Adipocyte (in vitro differentiated cells): ENCODE results near the gene SOX6.

Source experiments
- DNase-seq: peaks from one replicate; pipeline ENCODE4 v3.0.0-alpha.2; 2015; ENCODE audit warnings: low read depth
- H3K27me3 ChIP-seq: replicated peaks from 2 replicates; pipeline ENCODE4 v1.7.0; 2013; ENCODE audit warnings: mild to moderate bottlenecking, low read length, moderate library complexity; ENCODE audit not compliant: control insufficient read depth, insufficient read depth
- H3K36me3 ChIP-seq: 2 replicates; pipeline ENCODE4 v1.7.0; 2013; ENCODE audit warnings: low read length, mild to moderate bottlenecking, moderate library complexity; ENCODE audit not compliant: control insufficient read depth, insufficient read depth, severe bottlenecking
- H3K4me1 ChIP-seq: 2 replicates; pipeline ENCODE4 v1.7.0; 2013; ENCODE audit warnings: mild to moderate bottlenecking, low read length, moderate library complexity; ENCODE audit not compliant: control insufficient read depth, insufficient read depth
- H3K4me3 ChIP-seq: 2 replicates; pipeline ENCODE4 v1.7.0; 2013; ENCODE audit warnings: mild to moderate bottlenecking, low read length, moderate library complexity
- H3K9ac ChIP-seq: 2 replicates; pipeline ENCODE4 v1.7.0; 2013; ENCODE audit warnings: mild to moderate bottlenecking, low read length, moderate library complexity
- H3K9me3 ChIP-seq: 2 replicates; pipeline ENCODE4 v1.7.0; 2013; ENCODE audit warnings: mild to moderate bottlenecking, low read length, moderate library complexity; ENCODE audit not compliant: control insufficient read depth

The SOX6 gene

DNA sequence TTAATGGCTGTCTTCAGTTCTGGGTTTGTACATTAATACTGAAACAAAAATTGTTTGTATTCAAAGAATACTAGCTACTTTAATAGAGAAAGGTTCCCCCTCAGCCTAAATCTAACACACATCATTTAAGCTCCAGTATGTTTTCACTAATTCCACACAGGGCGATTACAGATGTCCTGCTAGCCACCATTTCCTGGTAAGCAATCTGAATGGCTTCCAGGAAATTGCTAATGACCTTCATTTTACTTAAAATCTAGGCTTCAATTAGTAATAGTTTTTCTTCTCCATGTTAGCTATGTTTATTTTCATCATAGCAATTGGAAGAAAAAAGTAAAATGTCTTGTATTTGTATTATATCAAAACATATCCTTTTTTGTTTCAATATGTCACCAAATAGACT, 132.8 kb downstream of the SOX6 start:
- H3K4me1 ChIP-seq = no peaks in the 10 kb centered on the region
- no peaks in the 10 kb centered on the region for H3K36me3 ChIP-seq
- H3K9me3 ChIP-seq = no peaks in the 10 kb centered on the region
- DNase-seq = no peak
- H3K4me3 ChIP-seq = no peak overlapping the region
- H3K9ac ChIP-seq = no peak overlapping the region
- no peaks in the 10 kb centered on the region for H3K27me3 ChIP-seq

DNA sequence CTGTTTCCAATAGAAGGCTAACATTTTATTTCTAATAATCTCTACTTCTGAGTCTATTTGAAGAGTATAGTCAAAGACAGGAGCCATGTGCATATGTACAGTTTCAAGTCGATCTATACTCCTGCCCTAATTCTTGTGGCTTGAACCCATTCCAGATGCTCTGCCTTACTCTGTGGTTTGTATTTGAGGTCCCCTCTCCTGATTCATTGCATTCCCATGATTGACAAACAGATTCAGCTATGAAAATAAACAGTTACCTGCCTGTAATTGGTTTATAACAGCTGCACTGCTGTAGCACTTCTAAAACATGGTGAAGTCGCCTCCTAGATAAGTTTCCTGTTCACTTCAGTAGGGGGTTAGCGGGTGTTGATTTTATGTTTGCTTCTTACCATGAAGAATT, 138.7 kb downstream of the SOX6 start:
- no peak for DNase-seq
- H3K4me1 ChIP-seq = no peaks in the 10 kb centered on the region
- H3K27me3 ChIP-seq = no peaks in the 10 kb centered on the region
- H3K9me3 ChIP-seq = no peaks in the 10 kb centered on the region
- no peak overlapping the region for H3K4me3 ChIP-seq
- no peaks in the 10 kb centered on the region for H3K36me3 ChIP-seq
- H3K9ac ChIP-seq = no peak overlapping the region

DNA sequence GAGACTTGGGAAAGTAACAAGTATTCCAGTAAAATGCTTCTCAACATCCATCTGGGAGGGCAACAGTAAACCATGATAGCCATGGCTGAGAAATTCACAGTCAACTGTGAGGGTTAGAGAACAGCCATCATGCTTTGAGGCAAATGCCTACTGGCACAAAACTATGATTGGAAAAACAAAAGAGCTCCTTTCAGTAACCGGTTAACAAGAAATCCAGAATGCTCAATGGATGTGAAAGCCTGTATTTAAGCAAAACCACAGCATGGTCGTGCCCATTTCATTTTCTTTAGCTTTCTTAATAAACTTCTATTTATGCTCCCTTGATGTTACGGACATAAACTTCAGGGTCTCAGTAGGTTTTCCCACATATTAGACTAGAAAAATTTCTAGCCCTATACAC, 139.5 kb downstream of the SOX6 start:
- Histone ChIP-seq H3K36me3 (no peaks in the 10 kb centered on the region), H3K9ac (no peak overlapping the region), H3K4me1 (no peaks in the 10 kb centered on the region), H3K27me3 (no peaks in the 10 kb centered on the region), H3K9me3 (no peaks in the 10 kb centered on the region), H3K4me3 (no peak overlapping the region)
- DNase-seq = no peak

DNA sequence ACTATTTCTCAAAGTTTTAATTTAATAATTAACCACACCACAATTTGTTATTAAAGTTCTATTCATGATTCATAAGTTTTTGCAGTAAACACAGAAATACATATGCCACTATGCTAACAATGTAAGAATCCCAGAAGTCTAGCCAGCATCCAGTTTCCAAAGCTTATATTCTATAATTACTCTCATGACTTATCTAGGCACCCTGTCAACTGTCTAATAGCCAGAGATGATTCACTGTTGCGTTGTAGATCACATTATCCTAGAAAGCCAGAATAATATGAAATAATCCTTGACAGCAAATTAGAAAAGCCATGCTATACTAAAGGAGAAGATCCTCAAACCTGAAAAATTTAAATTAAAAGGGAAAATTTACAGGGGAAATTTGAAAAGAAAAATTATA, 141.0 kb downstream of the SOX6 start:
- DNase-seq = no peak
- Histone ChIP-seq H3K4me1 (no peaks in the 10 kb centered on the region), H3K9me3 (no peaks in the 10 kb centered on the region), H3K36me3 (no peaks in the 10 kb centered on the region), H3K9ac (no peak overlapping the region), H3K27me3 (no peaks in the 10 kb centered on the region), H3K4me3 (no peak overlapping the region)

DNA sequence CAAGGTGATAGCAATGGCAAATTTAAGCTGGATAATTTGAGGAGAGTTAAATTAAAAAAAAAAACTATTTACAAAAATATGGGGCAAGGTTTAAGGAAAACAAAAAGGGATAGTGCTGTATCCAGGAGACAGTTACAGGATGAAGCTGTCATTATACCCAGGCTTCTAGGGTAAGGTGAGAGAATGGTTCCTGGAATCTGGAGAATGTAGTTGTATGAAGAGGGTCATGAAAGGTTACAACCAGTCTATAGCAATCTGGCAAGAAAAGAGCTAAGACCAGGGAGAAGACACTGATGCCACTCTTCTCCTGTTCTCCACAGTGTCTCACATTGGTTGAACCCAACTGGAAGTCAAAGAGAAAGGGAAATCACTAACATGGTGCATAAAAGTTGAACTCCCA, 144.9 kb downstream of the SOX6 start:
- Histone ChIP-seq H3K36me3 (no peaks in the 10 kb centered on the region), H3K27me3 (no peaks in the 10 kb centered on the region), H3K9me3 (no peaks in the 10 kb centered on the region), H3K4me1 (no peaks in the 10 kb centered on the region), H3K4me3 (no peak overlapping the region), H3K9ac (no peak overlapping the region)
- no peak for DNase-seq

DNA sequence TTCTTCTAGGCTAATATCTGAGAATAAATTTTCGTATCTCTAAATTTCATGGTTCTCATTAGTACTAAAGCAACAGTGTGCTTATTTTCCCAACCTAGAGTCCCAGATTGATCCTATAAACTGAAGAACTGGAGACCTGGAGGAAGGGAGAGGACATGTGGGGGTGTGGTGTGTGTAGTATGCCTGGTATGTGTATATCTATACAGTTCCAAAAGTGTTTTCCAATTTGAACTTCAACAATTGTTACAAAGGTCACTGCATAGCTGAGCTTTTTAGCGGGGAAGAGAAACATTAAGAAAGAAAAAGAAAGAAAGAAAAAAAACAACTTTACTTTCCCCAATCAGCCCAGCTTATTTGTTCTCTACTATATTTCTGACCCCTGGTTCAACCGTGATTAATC, 152.1 kb downstream of the SOX6 start:
- Histone ChIP-seq H3K9ac (no peak overlapping the region), H3K4me3 (no peak overlapping the region), H3K27me3 (no peaks in the 10 kb centered on the region), H3K9me3 (no peaks in the 10 kb centered on the region), H3K36me3 (no peaks in the 10 kb centered on the region), H3K4me1 (peaks cover 4% of the 10 kb centered on the region)
- peak; percentile 28 for DNase-seq

DNA sequence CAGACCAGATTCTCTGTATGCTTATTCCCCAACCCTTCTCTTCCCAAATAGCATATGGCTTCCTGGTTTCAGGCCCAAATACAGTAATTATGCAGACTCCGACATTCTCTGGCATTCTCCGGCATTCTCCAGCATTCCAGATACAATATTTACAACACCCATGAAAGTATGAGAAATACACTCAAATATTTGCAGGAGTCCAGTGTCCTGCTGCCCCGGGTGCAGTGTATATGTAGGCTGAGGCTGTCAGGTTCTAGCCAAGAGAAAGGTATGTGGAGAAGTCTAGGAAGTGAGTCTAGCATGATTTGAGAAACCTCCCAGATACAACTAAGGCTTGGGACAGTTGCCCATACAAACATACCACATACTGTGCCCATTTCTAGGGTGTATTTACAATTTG, 160.7 kb downstream of the SOX6 start:
- DNase-seq = peak; percentile 67
- Histone ChIP-seq H3K4me3 (no peak overlapping the region), H3K36me3 (no peaks in the 10 kb centered on the region), H3K9me3 (no peaks in the 10 kb centered on the region), H3K4me1 (peaks cover 8% of the 10 kb centered on the region), H3K27me3 (no peaks in the 10 kb centered on the region), H3K9ac (no peak overlapping the region)

DNA sequence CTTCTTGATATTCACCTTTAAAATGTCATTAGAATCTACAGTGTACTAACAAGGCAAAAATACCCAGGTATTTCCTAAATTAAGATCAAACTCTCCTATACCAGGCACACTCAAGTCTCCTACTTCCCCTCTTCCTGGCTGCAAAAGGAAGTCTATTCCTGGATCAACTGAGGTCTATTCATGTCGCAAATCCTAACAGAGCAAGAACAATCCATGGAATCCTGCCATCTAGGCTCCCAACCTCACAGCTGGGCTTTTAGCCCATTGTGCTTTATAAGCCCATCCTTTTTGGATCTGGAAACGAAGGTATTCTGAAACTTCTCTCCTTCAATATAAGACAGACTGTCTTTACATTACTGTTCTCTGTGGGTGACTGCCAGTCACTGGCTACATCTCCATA, 161.8 kb downstream of the SOX6 start:
- H3K4me3 ChIP-seq = no peak overlapping the region
- peaks cover 8% of the 10 kb centered on the region for H3K4me1 ChIP-seq
- no peaks in the 10 kb centered on the region for H3K9me3 ChIP-seq
- peak; percentile 19 for DNase-seq
- H3K9ac ChIP-seq = no peak overlapping the region
- H3K27me3 ChIP-seq = no peaks in the 10 kb centered on the region
- H3K36me3 ChIP-seq = no peaks in the 10 kb centered on the region

DNA sequence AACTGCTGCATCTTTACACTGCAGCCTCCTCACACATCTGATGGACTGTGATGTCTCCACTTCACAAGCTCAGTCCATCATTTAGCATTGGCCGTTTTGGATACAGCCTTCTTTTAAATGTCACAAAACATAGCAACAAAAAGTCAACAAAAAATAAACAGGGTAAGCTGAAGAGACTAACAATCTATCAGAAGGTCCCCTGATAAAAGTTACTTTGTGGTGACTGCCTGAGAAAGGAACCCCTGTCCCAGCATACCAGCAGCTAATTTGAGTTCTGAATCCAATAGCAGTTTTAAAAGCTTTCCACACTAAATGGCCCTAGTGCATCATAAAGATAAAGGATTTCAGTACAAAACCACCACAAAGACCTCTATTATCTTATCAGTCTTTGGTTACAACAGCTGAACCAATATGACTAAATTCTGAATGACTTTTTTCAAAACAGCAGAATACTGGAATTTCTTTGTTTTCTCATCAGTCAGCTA, 162.4 kb downstream of the SOX6 start:
- Histone ChIP-seq H3K9me3 (no peaks in the 10 kb centered on the region), H3K4me3 (no peak overlapping the region), H3K36me3 (no peaks in the 10 kb centered on the region), H3K9ac (no peak overlapping the region), H3K27me3 (no peaks in the 10 kb centered on the region), H3K4me1 (peaks cover 8% of the 10 kb centered on the region)
- DNase-seq = no peak

DNA sequence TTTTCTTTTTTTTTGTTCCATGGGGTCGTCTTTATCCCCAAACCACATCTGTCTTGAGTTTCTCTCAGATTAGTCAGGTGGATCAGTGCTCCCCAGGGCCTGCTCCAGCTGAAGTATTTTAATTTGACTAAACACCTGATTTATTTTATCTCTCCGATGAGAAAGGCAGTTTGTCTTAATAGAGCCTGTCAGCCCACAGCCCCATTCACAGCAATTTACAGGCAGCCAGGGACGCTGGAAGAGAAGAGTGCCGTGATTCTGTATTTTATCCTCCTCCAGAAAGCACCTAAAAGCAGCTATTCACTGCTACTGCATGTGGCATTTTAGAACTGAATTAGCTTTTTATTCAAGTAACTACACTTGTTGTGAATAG, 164.5 kb downstream of the SOX6 start:
- Histone ChIP-seq H3K27me3 (no peaks in the 10 kb centered on the region), H3K36me3 (no peaks in the 10 kb centered on the region), H3K9ac (no peak overlapping the region), H3K9me3 (no peaks in the 10 kb centered on the region), H3K4me1 (peaks cover 8% of the 10 kb centered on the region), H3K4me3 (no peak overlapping the region)
- no peak for DNase-seq

DNA sequence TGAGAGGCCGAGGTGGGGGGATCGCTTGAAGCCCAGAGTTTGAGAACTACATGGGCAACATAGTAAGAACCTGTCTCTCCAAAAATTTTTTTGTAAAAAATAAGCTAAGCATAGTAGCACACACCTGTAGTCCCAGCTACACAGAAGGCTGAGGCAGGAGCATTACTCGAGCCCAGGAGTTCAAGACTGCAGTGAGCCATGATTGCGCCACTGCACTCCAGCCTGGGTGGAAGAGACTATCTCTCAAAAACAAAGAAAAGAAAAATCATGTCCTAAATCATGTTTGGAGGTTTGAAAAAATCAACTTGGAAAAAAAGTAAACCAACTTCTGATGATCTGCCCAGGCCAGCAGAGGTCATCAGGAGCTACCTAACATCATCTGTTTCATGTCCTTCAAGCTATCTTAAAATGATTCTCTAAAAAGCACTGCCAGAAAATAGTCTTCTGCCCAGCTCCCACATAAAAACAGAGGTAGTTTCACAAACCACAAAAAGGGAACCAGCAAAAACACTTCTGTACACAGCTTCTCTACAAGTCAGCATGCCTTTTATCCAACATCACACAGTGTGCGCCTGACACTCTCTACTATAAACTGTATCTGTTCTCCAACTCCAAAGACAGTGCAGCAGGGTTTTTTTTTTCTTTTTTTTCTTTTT, 165.0 kb downstream of the SOX6 start:
- H3K27me3 ChIP-seq = no peaks in the 10 kb centered on the region
- no peaks in the 10 kb centered on the region for H3K36me3 ChIP-seq
- H3K9me3 ChIP-seq = no peaks in the 10 kb centered on the region
- no peak overlapping the region for H3K9ac ChIP-seq
- H3K4me1 ChIP-seq = peaks cover 8% of the 10 kb centered on the region
- DNase-seq = no peak
- H3K4me3 ChIP-seq = no peak overlapping the region

DNA sequence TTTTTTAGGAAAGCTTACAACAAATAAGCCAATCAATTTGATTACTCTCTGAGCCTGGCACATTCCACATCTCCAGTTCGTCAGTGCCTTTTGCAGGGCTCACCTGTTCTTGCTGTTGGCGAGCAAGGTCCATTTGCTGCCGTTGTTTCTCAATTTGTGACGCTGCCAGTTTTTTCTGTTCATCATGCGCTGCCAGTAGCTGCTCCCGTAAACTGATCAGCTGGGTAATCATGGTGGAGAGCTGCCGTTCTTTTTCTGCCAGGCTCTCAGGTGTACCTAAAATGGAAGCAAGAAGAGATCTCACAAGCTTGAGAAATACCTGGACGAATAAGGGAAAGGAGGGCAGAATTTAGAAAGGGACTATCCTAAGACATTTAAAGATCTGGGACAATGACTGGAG, 169.7 kb downstream of the SOX6 start:
- no peaks in the 10 kb centered on the region for H3K9me3 ChIP-seq
- H3K36me3 ChIP-seq = no peaks in the 10 kb centered on the region
- peaks cover 13% of the 10 kb centered on the region for H3K4me1 ChIP-seq
- no peak overlapping the region for H3K4me3 ChIP-seq
- no peak for DNase-seq
- H3K27me3 ChIP-seq = no peaks in the 10 kb centered on the region
- no peak overlapping the region for H3K9ac ChIP-seq
